Choroid plexus epithelial cell (primary cell): ENCODE results near the gene LENG9.

Experiments used
- DNase-seq: peaks from one replicate; pipeline ENCODE4 v3.0.0-alpha.2; 2010; ENCODE audit warnings: low read depth
- H3K4me3 ChIP-seq: 2 replicates; pipeline ENCODE4 v1.5.1; 2011; ENCODE audit warnings: low read depth, mild to moderate bottlenecking, control low read depth, low read length, moderate library complexity
- CTCF ChIP-seq: conservative IDR thresholded peaks from 2 replicates; pipeline ENCODE4 v1.5.1; 2011; ENCODE audit warnings: low read depth, mild to moderate bottlenecking, control low read depth, inconsistent platforms, low read length, moderate library complexity

The LENG9 gene

GRCh38 chr19:54422136-54422535, 41.4 kb downstream of the LENG9 start:
- no peak for DNase-seq
- no peak for TF ChIP-seq CTCF
- no peak overlapping the region for H3K4me3 ChIP-seq

GRCh38 chr19:54421521-54421920, 42.1 kb downstream of the LENG9 start:
- no peak for DNase-seq
- H3K4me3 ChIP-seq: no peak overlapping the region
- TF ChIP-seq CTCF: no peak

GRCh38 chr19:54421169-54421516, 42.4 kb downstream of the LENG9 start:
- no peak for DNase-seq
- H3K4me3 ChIP-seq: no peak overlapping the region
- no peak for TF ChIP-seq CTCF

GRCh38 chr19:54420383-54421168, 43.0 kb downstream of the LENG9 start:
- DNase-seq: no peak
- H3K4me3 ChIP-seq: no peak overlapping the region
- no peak for TF ChIP-seq CTCF

GRCh38 chr19:54420068-54420382, 43.6 kb downstream of the LENG9 start:
- TF ChIP-seq CTCF: no peak
- no peak overlapping the region for H3K4me3 ChIP-seq
- DNase-seq: no peak

GRCh38 chr19:54418930-54419800, 44.4 kb downstream of the LENG9 start:
- no peak for DNase-seq
- TF ChIP-seq CTCF: no peak
- no peak overlapping the region for H3K4me3 ChIP-seq
